Measurements from ENCODE around the gene RHOV. TPM values are rescaled to one million over a fixed set of nuclear protein-coding genes. Genes with fewer than 3 reads are reported as not detected.

The RHOV gene
- total and polyA plus RNA-seq, 8 donors: 1.2 to 87.8 (median 1.7) TPM; not detected in 1

DNA sequence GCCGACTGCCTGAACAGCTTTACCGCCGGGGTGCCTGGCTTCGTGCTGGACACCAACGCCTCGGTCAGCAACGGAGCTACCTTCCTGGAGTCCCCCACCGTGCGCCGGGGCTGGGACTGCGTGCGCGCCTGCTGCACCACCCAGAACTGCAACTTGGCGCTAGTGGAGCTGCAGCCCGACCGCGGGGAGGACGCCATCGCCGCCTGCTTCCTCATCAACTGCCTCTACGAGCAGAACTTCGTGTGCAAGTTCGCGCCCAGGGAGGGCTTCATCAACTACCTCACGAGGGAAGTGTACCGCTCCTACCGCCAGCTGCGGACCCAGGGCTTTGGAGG is 29.4 kb downstream of the RHOV start:
- H3K27me3 ChIP-seq: peaks cover 0 to 44% (median 3%) of the 10 kb centered on the region in 3 donors
- TF ChIP-seq EP300 (IDR thresholded peaks at IDR 0.05) (no peak), POLR2A (IDR thresholded peaks at IDR 0.05) (no peak), POLR2AphosphoS5 (IDR thresholded peaks at IDR 0.05) (no peak)
- TF ChIP-seq, protein P1, sequence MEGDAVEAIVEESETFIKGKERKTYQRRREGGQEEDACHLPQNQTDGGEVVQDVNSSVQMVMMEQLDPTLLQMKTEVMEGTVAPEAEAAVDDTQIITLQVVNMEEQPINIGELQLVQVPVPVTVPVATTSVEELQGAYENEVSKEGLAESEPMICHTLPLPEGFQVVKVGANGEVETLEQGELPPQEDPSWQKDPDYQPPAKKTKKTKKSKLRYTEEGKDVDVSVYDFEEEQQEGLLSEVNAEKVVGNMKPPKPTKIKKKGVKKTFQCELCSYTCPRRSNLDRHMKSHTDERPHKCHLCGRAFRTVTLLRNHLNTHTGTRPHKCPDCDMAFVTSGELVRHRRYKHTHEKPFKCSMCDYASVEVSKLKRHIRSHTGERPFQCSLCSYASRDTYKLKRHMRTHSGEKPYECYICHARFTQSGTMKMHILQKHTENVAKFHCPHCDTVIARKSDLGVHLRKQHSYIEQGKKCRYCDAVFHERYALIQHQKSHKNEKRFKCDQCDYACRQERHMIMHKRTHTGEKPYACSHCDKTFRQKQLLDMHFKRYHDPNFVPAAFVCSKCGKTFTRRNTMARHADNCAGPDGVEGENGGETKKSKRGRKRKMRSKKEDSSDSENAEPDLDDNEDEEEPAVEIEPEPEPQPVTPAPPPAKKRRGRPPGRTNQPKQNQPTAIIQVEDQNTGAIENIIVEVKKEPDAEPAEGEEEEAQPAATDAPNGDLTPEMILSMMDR (IDR thresholded peaks at IDR 0.05): no peak
- no peaks in the 10 kb centered on the region for H3K9me3 ChIP-seq
- peaks cover 26 to 57% (median 42%) of the 10 kb centered on the region in 4 donors for H3K4me1 ChIP-seq
- WGBS, 5 donors: 1 to 5% (median 1%) methylated on average over 8 to 28 of the region's 28 CpGs
- H3K27ac ChIP-seq: peak overlapping the region; percentile 88 to 94 (median 92)
- intact Hi-C loops (cut with DNase I; ENCODE audit: low total_unique reads): no loop called here
- peak; percentile 51 to 80 for DNase-seq
- H3K36me3 ChIP-seq: peaks cover 0 to 4% (median 0%) of the 10 kb centered on the region in 4 donors
- peak overlapping the region; percentile 61 to 78 (median 64) for H3K4me3 ChIP-seq

DNA sequence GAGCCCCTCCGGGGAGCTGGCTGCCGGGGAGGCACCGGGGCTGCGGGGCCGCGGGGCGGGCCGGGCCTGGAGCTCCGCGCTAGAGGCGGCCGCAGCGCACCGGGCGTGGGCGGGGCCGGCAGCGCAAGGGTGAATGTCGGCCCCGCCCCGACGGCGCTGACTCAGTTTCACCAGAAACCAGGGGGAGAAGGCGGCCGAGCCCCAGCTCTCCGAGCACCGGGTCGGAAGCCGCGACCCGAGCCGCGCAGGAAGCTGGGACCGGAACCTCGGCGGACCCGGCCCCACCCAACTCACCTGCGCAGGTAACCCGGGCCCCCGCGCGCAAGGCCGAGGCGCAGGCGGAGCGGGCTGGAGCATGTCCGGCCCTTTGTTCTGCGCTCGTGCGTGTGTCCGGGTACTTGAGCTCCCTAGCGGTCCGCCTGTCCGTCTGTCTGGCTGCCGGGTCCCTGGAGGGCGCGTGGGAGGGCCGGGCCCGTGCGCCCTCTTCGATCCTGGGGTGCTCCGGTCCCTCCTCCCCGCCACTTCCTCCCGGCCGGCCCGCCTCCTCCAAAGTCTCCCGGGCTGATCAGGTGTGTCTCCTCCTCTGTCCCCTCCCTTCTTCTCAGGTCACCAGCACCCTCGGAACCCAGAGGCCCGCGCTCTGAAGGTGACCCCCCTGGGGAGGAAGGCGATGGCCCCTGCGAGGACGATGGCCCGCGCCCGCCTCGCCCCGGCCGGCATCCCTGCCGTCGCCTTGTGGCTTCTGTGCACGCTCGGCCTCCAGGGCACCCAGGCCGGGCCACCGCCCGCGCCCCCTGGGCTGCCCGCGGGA is 29.9 kb downstream of the RHOV start, which contains the start of gene SPINT1:
Gene SPINT1 (plus strand): TSS at position 164 of the 811 bp plus-strand sequence. CDS start 507 bp downstream, at position 671.
- Histone ChIP-seq H3K4me1 (peaks cover 26 to 57% (median 42%) of the 10 kb centered on the region in 4 donors), H3K36me3 (no peaks in the 10 kb centered on the region), H3K27ac (peak within 1 kb of the TSS; percentile 88 to 94 (median 92)), H3K4me3 (peak within 1 kb of the TSS; percentile 61 to 78 (median 64)), H3K9me3 (no peaks in the 10 kb centered on the region), H3K27me3 (peaks cover 0 to 44% (median 3%) of the 10 kb centered on the region in 3 donors)
- TF ChIP-seq, protein P1 (IDR thresholded peaks at IDR 0.05): no peak
- TF ChIP-seq POLR2AphosphoS5 (IDR thresholded peaks at IDR 0.05) (peak in 2 of 3 donors; percentile 18 to 37), EP300 (IDR thresholded peaks at IDR 0.05) (no peak), POLR2A (IDR thresholded peaks at IDR 0.05) (no peak)
- intact Hi-C loops (cut with DNase I; ENCODE audit: low total_unique reads): no loop called here
- WGBS, 5 donors: 0 to 3% (median 1%) methylated on average over 21 to 89 of the region's 89 CpGs
- DNase-seq: peak; percentile 75 to 86

DNA sequence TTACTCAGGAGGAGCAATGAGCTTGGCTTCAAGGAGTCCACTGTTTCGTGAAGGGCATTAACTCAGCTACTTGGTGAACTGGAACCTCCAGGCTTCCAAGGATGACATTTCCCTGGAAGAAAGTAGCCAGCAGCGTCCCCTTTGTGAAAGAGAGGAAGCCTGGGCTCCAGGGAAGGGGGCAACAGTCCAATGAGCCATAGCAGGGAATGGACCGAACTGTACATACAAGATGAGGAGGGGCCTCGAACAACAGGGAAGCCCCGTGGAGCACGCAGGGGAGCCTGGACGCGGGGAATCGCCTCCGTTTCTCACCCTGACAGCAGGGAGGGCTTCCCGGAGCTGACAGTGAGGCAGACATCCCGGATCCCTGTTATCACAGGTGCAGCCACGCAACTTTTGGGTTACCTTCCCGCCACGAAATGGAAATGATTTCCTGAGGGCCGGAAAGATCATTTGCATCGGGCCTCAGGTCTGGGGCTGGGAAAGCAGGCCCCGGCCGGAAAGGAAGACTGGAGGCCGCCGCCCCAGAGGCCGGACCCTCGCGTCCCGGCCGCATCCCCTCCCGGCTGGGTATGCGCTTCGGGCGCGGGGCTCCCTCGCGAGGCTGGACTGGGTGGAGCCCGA is 30.7 kb downstream of the RHOV start:
- TF ChIP-seq, protein P1 (IDR thresholded peaks at IDR 0.05): no peak
- TF ChIP-seq POLR2AphosphoS5 (IDR thresholded peaks at IDR 0.05) (no peak), EP300 (IDR thresholded peaks at IDR 0.05) (no peak), POLR2A (IDR thresholded peaks at IDR 0.05) (no peak)
- intact Hi-C loops (cut with DNase I; ENCODE audit: low total_unique reads): no loop called here
- H3K4me3 ChIP-seq: peak overlapping the region; percentile 61 to 78 (median 64)
- H3K27me3 ChIP-seq: peaks cover 0 to 44% (median 3%) of the 10 kb centered on the region in 3 donors
- no peak for DNase-seq
- WGBS, 5 donors: 13 to 20% (median 14%) methylated on average over 24 to 34 of the region's 34 CpGs
- H3K4me1 ChIP-seq: peaks cover 26 to 56% (median 42%) of the 10 kb centered on the region in 4 donors
- no peaks in the 10 kb centered on the region for H3K9me3 ChIP-seq
- H3K27ac ChIP-seq: peak overlapping the region; percentile 88 to 94 (median 92)
- H3K36me3 ChIP-seq: no peaks in the 10 kb centered on the region

DNA sequence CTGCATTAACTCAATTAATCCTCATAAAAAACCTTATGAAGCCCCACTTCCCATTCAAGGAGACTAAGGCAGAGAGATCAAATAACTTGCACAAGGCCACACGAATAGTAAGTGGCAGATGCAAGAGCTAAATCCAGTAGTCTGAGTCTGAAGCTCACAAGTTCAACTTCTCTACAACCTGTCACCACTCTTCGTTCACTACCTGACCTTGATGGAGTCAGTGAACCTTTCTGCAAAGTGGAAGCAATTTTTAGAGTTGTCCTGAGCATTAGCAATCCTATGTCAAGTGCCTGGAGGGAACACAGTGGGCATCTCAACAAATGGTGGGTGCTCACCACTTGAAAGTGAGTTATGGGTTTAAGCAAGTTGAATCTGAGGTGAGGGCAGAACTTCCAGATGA is 32.3 kb downstream of the RHOV start:
- no peak for DNase-seq
- Histone ChIP-seq H3K27me3 (peaks cover 0 to 44% (median 3%) of the 10 kb centered on the region in 3 donors), H3K4me3 (no peak overlapping the region), H3K4me1 (peaks cover 16 to 39% (median 30%) of the 10 kb centered on the region in 4 donors), H3K36me3 (no peaks in the 10 kb centered on the region), H3K27ac (no peak overlapping the region), H3K9me3 (no peaks in the 10 kb centered on the region)
- 89 to 96% (median 91%) methylated on average over 2 of the region's 2 CpGs for WGBS, 5 donors
- TF ChIP-seq POLR2A (IDR thresholded peaks at IDR 0.05) (no peak), EP300 (IDR thresholded peaks at IDR 0.05) (no peak), POLR2AphosphoS5 (IDR thresholded peaks at IDR 0.05) (no peak)
- TF ChIP-seq, protein P1 (IDR thresholded peaks at IDR 0.05): no peak
- intact Hi-C loops (cut with DNase I; ENCODE audit: low total_unique reads): no loop called here

Data from stomach (tissue), 9 donors.